DND-41 (cell line): ENCODE data around the gene STX16.
"Not testable (repeated sequence)": the region's sequence is repeated elsewhere in the genome, so short reads cannot be mapped to it uniquely, and the experiment has no call there.

Source experiments
- ATAC-seq: fragments of 200-7000 bp; cut with Tn5 transposase; 3 replicates; pipeline ENCODE4 v1.9.1; 2021; ENCODE audit warnings: low read depth; ENCODE audit not compliant: insufficient read depth
- DNase-seq: peaks from one replicate; pipeline ENCODE4 v3.0.0-alpha.2; 2020
- H2AFZ ChIP-seq: 2 replicates; pipeline ENCODE4 v1.6.0; 2012; ENCODE audit warnings: low read depth, low read length
- H3K27ac ChIP-seq: 2 replicates; pipeline ENCODE4 v1.5.1; 2012; ENCODE audit warnings: low read length, inconsistent platforms
- H3K27me3 ChIP-seq: fragments of 200-600 bp; sonication (generic); 2 replicates; pipeline ENCODE4 v1.6.0; 2012; ENCODE audit warnings: low read length, mild to moderate bottlenecking, inconsistent platforms; ENCODE audit not compliant: insufficient read depth, poor library complexity
- H3K36me3 ChIP-seq: 2 replicates; pipeline ENCODE4 v1.5.1; 2012; ENCODE audit warnings: low read length, inconsistent platforms; ENCODE audit not compliant: insufficient read depth
- H3K4me1 ChIP-seq: 2 replicates; pipeline ENCODE4 v1.5.1; 2012; ENCODE audit warnings: mild to moderate bottlenecking, low read length; ENCODE audit not compliant: insufficient read depth
- H3K4me2 ChIP-seq: 2 replicates; pipeline ENCODE4 v1.6.0; 2012; ENCODE audit warnings: mild to moderate bottlenecking, moderate library complexity, low read length, inconsistent platforms; ENCODE audit not compliant: insufficient read depth
- H3K4me3 ChIP-seq, 2 experiments: fragments of 200-600 bp in 1 of 2; shearing (Covaris generic) in 1 of 2; 2 replicates each; pipeline ENCODE4 v1.5.1; 2012 to 2016; ENCODE audit warnings: inconsistent platforms in 2 of 2, low read length in 2 of 2, mild to moderate bottlenecking in 2 of 2, low read depth in 1 of 2, moderate library complexity in 1 of 2
- H3K79me2 ChIP-seq: 2 replicates; pipeline ENCODE4 v1.6.0; 2012; ENCODE audit warnings: low read length, inconsistent platforms; ENCODE audit not compliant: insufficient read depth
- H3K9ac ChIP-seq: 2 replicates; pipeline ENCODE4 v1.6.0; 2012; ENCODE audit warnings: low read depth, mild to moderate bottlenecking, inconsistent platforms, low read length, moderate library complexity
- H3K9me3 ChIP-seq: 2 replicates; pipeline ENCODE4 v1.5.1; 2012; ENCODE audit warnings: low read length, moderate library complexity, mild to moderate bottlenecking, inconsistent platforms; ENCODE audit not compliant: insufficient read depth, severe bottlenecking
- H4K20me1 ChIP-seq: 2 replicates; pipeline ENCODE4 v1.6.0; 2012; ENCODE audit warnings: low read length; ENCODE audit not compliant: insufficient read depth
- EZH2 ChIP-seq: IDR thresholded peaks from 3 replicates; pipeline ENCODE4 v1.6.1; 2012; ENCODE audit warnings: borderline replicate concordance, low read depth, mild to moderate bottlenecking, moderate library complexity, low read length, inconsistent platforms; ENCODE audit not compliant: severe bottlenecking
- TF ChIP-seq, protein P1 (sequence below): IDR thresholded peaks from 2 replicates; pipeline ENCODE4 v1.5.1; 2012; ENCODE audit warnings: borderline replicate concordance, low read length, moderate library complexity, mild to moderate bottlenecking; ENCODE audit not compliant: poor library complexity, severe bottlenecking; ENCODE audit errors: extremely low read depth

STX16 gene

DNA sequence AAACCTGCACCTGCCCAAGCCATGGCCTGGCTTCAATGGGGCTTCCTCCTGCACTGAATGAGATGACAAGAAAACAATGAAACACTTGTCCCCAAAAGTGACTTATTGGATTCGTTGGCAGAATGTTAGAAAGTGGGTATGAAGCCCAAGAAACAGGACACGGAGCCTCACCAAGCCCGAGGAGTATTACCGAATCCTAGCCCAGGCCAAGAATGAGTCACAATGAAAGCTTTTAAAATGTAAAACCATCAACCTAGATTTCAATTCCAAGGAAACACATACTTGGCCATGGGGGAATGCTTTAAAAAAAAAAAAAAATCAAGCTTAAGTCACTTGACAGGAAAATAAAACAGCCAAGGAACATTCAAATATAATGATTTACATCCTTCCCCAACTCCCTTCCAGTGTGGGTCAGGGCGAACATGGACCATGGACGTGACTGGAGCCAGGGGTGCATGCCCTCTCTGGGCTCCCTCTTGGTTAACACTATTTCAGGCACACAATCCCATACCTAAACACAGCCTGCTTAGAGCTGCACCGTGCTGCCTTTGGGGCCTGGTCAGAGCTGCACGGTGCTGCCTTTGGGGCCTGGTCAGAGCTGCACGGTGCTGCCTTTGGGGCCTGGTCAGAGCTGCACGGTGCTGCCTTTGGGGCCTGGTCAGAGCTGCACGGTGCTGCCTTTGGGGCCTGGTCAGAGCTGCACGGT lies 3.1 kb upstream of the STX16 start:
- TF ChIP-seq, protein P1, sequence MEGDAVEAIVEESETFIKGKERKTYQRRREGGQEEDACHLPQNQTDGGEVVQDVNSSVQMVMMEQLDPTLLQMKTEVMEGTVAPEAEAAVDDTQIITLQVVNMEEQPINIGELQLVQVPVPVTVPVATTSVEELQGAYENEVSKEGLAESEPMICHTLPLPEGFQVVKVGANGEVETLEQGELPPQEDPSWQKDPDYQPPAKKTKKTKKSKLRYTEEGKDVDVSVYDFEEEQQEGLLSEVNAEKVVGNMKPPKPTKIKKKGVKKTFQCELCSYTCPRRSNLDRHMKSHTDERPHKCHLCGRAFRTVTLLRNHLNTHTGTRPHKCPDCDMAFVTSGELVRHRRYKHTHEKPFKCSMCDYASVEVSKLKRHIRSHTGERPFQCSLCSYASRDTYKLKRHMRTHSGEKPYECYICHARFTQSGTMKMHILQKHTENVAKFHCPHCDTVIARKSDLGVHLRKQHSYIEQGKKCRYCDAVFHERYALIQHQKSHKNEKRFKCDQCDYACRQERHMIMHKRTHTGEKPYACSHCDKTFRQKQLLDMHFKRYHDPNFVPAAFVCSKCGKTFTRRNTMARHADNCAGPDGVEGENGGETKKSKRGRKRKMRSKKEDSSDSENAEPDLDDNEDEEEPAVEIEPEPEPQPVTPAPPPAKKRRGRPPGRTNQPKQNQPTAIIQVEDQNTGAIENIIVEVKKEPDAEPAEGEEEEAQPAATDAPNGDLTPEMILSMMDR: no peak
- TF ChIP-seq EZH2: no peak
- ATAC-seq (no peak), DNase-seq (no peak)
- peaks cover 9% of the 10 kb centered on the region for H4K20me1 ChIP-seq
- peaks cover 4% of the 10 kb centered on the region for H3K27me3 ChIP-seq
- H3K4me1 ChIP-seq: peaks cover 18% of the 10 kb centered on the region
- no peak overlapping the region for H2AFZ ChIP-seq
- no peak overlapping the region for H3K4me3 ChIP-seq
- no peaks in the 10 kb centered on the region for H3K9me3 ChIP-seq
- no peak overlapping the region for H3K27ac ChIP-seq
- H3K9ac ChIP-seq: no peak overlapping the region
- peaks cover 21% of the 10 kb centered on the region for H3K79me2 ChIP-seq
- peaks cover 9% of the 10 kb centered on the region; the same call in 1 of the 2 replicates for H3K36me3 ChIP-seq
- H3K4me2 ChIP-seq: no peak overlapping the region

- not testable (repeated sequence) for H4K20me1 ChIP-seq, H3K4me2 ChIP-seq, ATAC-seq, DNase-seq, H3K27me3 ChIP-seq, H3K9ac ChIP-seq, H3K36me3 ChIP-seq, H3K9me3 ChIP-seq, H3K27ac ChIP-seq, H3K4me3 ChIP-seq
- peaks cover 23% of the 10 kb centered on the region for H3K4me1 ChIP-seq
- H2AFZ ChIP-seq: peak overlapping the region; percentile 91; the same call in 1 of the 2 replicates
- peaks cover 26% of the 10 kb centered on the region for H3K79me2 ChIP-seq
Observed at GRCh38 chr20:58648502-58648825, 2.6 kb upstream of the STX16 start.

GRCh38 chr20:58649288-58650180 lies 1.5 kb upstream of the STX16 start:
- peaks cover 34% of the 10 kb centered on the region for H3K4me1 ChIP-seq
- H3K9me3 ChIP-seq: no peaks in the 10 kb centered on the region
- peak; percentile 50 for DNase-seq
- H3K36me3 ChIP-seq: peaks cover 9% of the 10 kb centered on the region; the same call in 1 of the 2 replicates
- peak; percentile 8 for ATAC-seq
- peak overlapping the region; percentile 91 for H2AFZ ChIP-seq
- peak overlapping the region; percentile 98 for H3K9ac ChIP-seq
- peak overlapping the region; percentile 100; a peak in 3 of 4 replicates for H3K4me3 ChIP-seq
- H3K4me2 ChIP-seq: peak overlapping the region; percentile 66
- H3K79me2 ChIP-seq: peaks cover 37% of the 10 kb centered on the region
- H3K27ac ChIP-seq: peak overlapping the region; percentile 90
- TF ChIP-seq, protein P1: no peak
- TF ChIP-seq EZH2: peak; percentile 64
- H4K20me1 ChIP-seq: peaks cover 9% of the 10 kb centered on the region
- H3K27me3 ChIP-seq: peaks cover 4% of the 10 kb centered on the region
